Stimulated activated CD4-positive, alpha-beta T cell treated with anti-CD3 and anti-CD28 coated beads, Interleukin-12 subunit alpha, Interleukin-12 subunit beta, amount 100 ng/mL, for 24 hours (primary cell): ENCODE results near the gene DEXI.
"Not testable (repeated sequence)": the region's sequence is repeated elsewhere in the genome, so short reads cannot be mapped to it uniquely, and the experiment has no call there.

Source experiments
- DNase-seq, 2 experiments: peaks; one replicate each; pipeline ENCODE4 v3.0.0-alpha.2; 2020; ENCODE audit warnings: low read depth in 2 of 2

DEXI gene

DNA sequence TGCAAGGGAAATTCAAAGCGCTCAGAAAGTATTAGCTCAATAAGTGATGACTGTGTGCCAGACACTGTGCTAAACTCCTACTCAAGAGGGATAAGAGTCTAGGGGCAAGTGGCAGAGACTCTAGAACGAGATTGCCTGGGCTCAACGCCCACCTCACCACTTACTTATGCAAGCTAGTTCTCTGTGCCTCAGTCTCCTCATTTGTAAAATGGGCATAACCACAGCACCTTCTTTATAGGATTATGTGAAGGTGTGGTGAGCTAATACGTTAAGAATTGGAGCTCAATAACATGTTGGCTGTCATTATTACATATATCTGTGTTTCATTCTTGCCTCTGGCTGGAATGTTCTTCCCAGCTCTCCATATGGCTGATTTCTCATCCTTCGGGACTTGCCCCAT, 15.4 kb downstream of the DEXI start:
- DNase-seq: no peak

DNA sequence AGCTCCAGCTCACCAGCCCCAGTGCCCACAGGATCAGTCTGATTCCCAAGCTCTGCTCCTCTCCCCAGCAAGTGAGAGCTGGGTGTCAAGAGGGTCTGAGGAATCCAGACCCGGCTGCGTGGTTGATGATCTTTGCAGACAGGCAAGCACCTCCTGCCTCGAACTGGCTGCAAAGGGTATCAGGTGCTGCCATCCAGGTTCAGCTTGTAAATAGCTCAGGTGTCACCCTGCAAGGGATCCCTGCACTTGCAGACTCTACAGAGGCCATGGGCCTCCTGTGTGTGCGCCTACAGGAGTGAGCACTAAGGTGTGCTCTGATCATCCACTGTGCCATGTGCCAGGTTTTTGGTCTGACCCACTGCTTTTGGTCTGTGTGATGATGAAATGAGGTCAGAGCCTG, 16.2 kb downstream of the DEXI start:
- DNase-seq: no peak

DNA sequence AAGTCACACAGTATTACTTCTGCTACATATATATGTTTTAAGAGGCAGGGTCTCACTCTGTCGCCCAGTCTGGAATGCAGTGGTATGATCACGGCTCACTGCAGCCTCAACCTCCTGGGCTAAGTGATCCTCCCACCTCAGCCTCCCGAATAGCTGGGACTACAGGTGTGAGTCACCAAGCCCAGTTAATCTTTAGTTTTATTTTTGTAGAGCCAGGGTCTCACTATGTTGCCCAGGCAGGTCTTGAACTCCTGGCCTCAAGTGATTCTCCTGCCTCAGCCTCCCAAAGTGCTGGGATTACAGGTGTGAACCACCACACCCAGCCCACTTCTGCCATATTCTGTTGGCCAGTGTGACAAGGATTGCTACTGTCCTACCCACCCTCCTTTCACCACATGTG, 17.0 kb downstream of the DEXI start:
- DNase-seq: not testable (repeated sequence)

DNA sequence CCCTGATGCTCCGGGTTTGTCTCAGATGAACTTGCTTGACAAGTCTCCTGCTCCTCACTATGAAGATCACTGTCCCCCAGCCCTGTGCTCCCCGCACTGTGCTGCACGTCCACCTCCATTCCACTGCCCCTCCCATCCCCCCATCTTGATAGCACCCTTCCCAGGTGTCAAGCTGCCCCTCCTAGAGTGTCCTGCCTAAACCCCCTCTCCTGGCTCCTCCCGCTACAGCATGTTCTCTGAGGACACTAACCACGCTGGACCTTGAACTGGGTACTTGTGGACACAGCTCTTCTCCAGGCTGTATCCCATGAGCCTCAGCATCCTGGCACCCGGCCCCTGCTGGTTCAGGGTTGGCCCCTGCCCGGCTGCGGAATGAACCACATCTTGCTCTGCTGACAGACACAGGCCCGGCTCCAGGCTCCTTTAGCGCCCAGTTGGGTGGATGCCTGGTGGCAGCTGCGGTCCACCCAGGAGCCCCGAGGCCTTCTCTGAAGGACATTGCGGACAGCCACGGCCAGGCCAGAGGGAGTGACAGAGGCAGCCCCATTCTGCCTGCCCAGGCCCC, 18.5 kb downstream of the DEXI start:
- DNase-seq: no peak

DNA sequence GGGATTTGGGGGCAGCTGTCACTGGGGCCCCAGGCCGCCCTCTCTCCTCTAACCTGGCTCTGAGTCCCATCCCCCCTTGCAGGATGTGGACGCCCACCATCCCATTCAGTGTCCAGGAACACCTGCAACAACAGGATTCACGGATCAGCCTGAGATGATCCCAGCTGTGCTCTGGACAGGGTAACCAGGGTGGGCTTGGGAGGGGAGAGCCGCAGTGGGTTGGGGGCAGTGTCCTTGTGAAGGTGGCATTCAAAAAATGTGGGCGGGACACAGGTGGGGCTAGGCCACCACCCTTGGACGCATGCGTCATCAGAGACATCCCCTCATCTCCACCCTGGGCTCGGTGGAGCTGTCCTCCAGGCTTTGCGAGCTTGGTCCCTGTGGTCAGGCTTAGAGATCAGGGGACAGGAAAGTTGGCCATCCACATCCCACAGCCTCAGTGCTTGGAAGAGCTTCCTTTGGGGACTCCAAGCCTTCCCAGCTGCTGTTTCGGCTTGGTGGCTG, 19.1 kb downstream of the DEXI start:
- DNase-seq: no peak

DNA sequence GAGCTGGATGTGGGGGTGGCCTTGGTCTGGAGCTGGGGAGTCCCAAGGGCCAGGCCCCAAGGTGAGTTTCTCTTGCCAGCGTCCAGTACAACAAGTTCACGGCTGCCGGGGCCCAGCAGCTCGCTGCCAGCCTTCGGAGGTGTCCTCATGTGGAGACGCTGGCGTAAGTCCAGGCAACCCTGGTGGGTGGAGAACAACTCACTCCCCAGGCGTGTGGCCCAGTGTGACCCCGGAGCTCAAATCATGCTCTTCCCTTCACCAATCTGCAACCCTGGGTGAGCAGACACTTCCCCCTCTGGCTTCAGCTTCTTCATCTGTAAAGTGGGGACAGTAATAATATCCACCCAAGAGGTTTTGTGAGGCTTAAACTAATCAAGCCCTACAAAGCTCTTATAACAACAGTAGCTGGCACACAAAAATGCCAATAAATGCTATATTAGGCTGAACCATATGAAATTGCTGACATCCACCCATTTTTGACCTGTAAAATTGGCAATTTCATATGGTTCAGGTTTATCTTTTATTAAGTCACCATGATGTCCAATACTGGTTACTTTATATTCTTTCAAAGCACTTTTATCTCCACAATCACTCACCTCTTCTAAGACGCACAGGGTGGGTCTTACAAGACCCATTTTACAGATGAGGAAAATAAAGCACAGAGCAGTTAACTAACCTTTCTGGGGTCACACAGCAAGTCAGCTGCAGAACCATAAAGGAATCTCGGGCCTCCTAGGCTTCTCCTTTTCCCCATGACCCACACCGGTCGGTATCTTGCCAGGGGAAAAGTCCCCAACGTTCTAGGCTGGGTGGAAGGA, 19.7 kb downstream of the DEXI start:
- no peak for DNase-seq

DNA sequence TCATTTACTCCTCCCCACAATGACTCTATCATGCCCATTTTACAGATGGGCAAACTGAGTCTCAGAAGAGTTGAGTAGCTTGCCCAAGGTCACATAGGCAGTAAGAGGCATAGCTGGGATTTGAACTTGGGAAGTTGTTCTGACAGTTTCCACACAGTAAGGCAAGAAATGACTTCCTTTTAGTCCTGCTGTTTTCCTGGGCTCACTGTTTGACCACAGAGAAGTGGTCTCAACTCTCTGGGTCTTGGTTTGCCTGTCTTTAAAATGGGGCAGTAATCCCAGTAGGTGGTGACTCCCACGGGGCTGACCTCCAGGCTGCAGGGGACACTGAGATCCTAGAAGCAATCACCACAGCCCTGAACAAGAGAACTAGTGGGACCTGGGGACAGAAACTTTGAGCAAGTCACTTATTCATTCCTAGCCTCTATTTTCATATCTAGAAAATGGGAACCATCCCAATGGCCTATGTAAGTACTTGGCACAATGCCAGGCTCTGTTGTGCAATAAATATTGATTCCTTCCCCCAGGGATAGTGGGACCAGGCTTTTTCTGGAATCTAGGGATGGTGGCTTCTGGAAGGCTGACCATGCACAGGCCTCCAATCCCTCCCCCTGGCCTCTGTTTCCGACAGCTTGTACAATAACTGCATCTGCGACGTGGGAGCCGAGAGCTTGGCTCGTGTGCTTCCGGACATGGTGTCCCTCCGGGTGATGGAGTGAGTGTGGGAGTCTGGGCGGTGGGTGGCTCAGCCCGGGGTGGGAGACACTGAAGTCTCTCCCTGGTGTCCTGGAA, 20.5 kb downstream of the DEXI start:
- no peak for DNase-seq

DNA sequence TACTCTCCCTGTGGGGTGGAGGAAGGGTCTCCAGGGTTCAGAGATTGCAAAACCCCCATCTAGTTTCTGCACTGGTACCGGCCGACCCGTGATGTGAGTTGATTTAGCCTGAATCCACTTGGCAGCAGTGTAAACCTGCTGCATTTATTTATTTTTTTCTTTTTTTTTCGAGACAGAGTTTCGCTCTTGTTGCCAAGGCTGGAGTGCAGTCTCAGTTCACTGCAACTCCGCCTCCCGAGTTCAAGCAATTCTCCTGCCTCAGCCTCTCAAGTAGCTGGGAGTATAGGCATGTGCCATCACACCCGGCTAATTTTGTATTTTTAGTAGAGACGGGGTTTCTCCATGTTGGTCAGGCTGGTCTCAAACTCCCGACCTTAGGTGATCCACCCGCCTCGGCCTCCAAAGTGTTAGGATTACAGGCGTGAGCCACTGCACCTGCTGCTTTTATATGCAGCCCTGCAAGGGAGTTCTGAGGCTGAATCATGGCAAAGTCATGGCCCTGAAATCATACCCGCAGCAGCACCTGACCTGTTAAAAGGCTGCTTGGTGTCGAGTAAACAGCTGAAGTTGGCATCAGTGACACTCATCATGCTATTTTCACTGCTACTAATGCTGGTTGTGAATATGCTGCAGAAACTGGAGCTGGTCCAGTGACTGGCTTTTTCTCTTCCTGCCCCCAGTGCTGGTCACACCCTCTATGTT, 21.4 kb downstream of the DEXI start:
- no peak for DNase-seq

DNA sequence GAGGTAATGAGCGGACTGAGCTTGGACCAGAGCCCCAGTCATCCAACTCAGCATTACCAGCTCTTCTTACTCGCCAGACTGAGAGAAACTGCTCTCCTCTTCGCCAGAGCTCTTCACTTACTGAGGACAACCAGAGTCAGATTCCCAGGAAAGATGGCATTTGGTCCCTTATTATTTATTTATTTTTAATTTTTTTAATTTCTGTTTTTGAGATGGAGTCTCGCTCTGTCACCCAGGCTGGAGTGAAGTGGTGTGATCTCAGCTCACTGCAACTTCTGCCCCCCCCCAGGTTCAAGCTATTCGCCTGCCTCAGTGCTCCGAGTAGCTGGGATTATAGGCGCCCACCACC, 23.3 kb downstream of the DEXI start:
- DNase-seq: no peak

DNA sequence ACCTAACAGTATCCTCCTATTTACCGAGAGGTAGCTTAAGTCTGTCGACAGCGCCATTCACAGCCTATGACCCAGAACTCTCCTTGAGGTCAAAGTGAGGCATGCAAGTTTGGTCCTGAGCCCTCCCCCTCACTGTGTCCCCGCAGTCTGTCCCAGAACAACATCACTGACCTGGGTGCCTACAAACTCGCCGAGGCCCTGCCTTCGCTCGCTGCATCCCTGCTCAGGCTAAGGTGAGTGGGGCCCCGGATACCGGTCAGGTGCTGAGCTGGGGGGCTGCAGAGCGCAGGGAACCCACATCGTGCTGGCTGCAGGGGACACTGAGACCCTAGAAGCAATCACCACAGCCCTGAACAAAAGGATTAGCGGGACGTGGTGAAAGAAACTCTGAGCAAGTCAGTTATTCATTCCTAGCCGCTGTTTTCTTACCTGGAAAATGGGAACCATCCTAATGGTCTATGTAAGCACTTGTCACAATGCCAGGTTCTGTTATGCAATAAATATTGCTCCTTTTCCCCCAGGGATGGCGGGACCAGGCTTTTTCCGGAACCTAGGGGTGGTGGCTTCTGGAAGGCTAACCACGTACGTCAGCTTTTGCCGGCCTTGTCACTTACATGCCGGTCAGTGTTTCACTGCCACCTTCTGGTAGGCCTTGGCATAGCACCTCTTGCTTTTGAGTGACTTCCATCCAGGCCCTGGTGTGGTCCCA, 23.8 kb downstream of the DEXI start:
- peak; percentile 60 to 90 for DNase-seq

DNA sequence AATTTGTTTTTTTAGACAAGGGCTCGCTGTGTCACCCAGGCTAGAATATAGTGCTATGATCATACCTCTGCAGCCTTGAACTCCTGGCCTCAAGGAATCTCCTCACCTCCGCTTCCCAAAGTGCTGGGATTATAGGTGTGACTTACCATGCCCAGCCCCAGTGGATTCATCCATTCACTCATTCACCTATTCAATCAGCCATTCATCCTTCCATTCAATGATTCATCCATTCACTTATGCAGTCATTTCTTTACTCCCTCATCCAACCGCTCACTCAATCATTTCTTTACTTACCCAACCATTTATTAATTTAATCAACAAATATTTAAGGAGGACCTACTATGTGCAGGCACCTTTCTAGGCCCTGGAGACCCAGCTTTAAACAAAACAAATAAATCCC, 25.7 kb downstream of the DEXI start:
- DNase-seq: no peak

DNA sequence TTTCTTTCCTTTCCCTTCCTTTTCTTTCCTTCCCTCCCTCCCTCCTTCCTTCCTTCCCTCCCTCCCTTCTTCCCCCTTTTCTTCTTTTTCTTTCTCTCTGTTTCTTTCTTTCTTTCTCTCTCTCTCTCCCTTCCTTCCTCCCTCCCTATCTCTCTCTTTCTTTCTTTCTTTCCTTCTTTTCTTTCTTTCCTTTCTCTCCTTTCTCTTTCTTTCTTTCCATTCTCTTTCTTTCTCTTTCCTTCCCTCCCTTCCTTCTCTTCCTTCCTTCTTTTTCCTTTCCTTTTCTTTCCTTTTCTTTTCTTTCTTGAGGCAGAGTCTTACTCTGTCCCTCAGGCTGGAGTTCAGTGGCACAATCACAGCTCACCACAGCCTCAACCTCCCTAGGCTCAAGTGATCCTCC, 31.0 kb downstream of the DEXI start:
- DNase-seq: no peak

DNA sequence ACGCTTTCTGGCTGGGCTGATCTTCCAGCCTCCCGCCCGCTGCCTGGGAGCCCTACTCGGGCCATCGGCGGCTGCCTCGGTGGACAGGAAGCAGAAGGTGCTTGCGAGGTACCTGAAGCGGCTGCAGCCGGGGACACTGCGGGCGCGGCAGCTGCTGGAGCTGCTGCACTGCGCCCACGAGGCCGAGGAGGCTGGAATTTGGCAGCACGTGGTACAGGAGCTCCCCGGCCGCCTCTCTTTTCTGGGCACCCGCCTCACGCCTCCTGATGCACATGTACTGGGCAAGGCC, 34.6 kb downstream of the DEXI start:
- no peak for DNase-seq

DNA sequence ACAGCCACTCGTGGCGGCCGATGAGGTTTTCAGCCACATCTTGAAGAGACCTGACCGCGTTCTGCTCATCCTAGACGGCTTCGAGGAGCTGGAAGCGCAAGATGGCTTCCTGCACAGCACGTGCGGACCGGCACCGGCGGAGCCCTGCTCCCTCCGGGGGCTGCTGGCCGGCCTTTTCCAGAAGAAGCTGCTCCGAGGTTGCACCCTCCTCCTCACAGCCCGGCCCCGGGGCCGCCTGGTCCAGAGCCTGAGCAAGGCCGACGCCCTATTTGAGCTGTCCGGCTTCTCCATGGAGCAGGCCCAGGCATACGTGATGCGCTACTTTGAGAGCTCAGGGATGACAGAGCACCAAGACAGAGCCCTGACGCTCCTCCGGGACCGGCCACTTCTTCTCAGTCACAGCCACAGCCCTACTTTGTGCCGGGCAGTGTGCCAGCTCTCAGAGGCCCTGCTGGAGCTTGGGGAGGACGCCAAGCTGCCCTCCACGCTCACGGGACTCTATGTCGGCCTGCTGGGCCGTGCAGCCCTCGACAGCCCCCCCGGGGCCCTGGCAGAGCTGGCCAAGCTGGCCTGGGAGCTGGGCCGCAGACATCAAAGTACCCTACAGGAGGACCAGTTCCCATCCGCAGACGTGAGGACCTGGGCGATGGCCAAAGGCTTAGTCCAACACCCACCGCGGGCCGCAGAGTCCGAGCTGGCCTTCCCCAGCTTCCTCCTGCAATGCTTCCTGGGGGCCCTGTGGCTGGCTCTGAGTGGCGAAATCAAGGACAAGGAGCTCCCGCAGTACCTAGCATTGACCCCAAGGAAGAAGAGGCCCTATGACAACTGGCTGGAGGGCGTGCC, 35.1 kb downstream of the DEXI start:
- no peak for DNase-seq

DNA sequence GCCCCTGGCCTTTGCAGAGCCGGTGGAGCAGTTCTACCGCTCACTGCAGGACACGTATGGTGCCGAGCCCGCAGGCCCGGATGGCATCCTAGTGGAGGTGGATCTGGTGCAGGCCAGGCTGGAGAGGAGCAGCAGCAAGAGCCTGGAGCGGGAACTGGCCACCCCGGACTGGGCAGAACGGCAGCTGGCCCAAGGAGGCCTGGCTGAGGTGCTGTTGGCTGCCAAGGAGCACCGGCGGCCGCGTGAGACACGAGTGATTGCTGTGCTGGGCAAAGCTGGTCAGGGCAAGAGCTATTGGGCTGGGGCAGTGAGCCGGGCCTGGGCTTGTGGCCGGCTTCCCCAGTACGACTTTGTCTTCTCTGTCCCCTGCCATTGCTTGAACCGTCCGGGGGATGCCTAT, 35.8 kb downstream of the DEXI start:
- no peak for DNase-seq

DNA sequence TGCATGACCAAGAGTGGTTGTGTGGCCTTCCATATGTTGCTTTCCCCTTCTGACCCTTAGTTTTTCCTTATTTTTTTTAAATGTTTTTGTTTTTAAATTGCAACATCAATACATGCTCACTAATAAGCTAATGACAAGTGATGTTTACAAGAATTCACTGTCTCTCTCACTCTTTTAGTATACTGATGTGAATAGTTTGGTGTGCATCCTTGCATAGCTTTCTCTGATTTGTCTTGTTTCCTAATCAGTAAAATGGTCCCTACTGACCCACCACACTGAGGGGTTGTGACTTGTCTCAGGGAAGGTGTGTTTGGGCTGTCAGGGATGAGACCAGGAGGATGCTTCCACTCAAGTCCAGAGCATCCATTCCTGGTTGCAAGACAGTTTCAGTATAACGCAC, 39.3 kb downstream of the DEXI start:
- no peak for DNase-seq

DNA sequence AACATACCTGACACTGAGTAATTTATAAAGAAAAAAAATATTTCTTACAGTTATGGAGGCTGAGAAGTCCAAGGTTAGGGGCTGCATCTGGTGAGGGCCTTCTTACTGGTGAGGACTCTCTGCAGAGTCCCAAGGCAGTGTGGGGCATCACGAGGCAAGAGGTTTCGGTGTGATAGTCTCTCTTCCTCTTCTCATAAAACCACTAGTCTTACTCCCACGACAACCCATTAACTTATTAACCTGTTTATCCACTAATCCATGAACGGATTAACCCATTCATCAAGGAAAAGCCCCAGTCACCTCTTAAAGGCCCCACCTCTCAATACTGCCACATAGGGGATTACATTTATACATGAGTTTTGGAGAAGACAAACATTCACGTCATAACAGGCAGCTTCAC, 45.1 kb downstream of the DEXI start:
- DNase-seq: no peak

DNA sequence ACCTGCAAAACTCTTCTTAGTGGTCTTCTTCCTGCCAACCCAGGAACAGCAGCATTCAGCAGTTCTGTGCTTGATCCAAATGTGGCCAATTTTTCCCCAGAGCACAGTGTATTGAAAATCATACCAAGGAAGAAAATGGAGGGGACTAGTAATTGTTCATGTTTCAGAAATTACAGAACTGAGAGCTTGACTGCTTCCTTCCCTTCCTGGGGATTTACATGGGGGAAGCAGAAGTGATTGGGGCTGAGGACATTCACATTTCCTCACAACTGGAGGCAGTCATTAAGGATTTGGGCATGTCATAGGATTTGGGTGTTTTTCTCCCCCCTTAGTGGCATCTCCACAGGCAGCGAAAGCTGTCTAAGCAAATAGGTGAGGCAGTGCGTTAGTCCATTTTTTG, 45.5 kb downstream of the DEXI start:
- no peak for DNase-seq

DNA sequence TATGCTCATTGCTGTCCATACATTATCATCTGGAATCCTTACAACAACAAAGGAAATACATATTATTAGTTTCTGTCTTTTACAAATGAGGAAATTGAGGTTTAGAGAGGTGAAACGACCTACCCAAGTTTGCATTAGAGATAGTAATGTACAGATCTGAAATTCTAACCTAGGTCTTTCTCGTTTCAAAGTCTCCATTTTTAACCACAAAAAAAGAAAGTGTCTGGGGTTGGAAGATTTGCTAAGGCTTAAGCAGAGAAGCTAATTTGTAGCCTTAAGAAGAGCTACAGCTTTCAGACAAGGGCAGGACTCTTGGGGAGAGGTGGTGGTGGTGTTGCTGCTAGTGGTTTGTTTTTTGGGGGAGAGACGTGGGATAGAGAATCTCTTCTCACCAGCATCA, 46.1 kb downstream of the DEXI start:
- no peak for DNase-seq

DNA sequence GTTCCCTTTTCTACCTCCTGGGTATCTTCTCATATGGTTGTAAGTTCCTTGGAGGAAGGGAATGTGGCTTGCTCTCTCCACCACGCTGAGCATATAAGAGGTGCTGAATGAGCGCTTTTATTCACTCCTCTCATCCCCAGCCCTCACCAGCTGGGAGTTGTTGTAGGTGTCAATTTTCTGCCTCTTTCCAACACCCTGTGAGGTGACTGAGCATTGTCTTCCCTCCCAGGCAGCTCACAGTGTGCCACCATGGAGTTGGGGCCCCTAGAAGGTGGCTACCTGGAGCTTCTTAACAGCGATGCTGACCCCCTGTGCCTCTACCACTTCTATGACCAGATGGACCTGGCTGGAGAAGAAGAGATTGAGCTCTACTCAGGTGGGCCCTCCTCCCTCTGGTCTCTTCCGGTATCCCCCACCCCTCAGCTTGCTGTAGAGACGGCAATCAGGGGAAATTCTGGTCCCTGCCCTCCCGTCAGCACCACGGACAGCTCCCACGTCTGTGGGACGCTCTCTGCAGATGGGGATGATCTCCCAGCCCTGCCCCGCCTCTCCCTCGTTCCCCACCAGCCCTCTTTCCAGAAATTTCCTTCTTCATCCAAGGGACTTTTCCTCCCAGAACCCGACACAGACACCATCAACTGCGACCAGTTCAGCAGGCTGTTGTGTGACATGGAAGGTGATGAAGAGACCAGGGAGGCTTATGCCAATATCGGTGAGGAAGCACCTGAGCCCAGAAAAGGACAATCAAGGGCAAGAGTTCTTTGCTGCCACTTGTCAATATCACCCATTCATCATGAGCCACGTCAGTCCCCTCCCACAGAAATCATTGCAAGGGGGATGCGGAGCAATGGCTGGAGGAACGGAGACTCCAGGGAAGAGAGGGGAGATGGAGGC, 47.0 kb downstream of the DEXI start:
- no peak for DNase-seq
